ENCODE data around the gene LPP. TPM values are rescaled to one million over a fixed set of nuclear protein-coding genes. Genes with fewer than 3 reads are reported as not detected.

The LPP gene
- total and polyA plus RNA-seq, 8 donors: 23.1 to 220 (median 26.7) TPM

DNA sequence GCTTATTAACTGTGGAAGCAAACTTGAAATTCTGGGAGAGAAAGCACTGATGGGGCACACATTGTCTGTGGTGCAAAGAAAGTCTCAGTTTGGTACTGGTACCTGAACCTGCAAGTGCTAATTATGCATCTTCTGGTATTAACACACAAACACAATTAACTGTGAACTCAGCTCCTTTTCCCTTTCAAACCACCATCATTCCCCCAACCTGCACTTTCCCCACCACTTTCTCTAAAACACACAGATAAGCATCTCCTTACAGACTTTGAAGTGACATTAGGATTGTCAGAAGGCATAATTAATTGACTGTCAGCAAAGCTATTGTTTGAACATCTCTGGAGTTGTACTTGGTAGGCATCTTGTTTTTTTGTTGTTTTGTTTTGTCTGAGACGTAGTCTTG lies 565.6 kb downstream of the LPP start:
- DNase-seq (no peak), ATAC-seq (no peak)
- H3K4me3 ChIP-seq: no peak overlapping the region
- no peaks in the 10 kb centered on the region for H3K27me3 ChIP-seq
- intact Hi-C loops (cut with DNase I): no loop called here
- no peaks in the 10 kb centered on the region for H3K9me3 ChIP-seq
- H3K27ac ChIP-seq: no peak overlapping the region
- TF ChIP-seq, protein P1, sequence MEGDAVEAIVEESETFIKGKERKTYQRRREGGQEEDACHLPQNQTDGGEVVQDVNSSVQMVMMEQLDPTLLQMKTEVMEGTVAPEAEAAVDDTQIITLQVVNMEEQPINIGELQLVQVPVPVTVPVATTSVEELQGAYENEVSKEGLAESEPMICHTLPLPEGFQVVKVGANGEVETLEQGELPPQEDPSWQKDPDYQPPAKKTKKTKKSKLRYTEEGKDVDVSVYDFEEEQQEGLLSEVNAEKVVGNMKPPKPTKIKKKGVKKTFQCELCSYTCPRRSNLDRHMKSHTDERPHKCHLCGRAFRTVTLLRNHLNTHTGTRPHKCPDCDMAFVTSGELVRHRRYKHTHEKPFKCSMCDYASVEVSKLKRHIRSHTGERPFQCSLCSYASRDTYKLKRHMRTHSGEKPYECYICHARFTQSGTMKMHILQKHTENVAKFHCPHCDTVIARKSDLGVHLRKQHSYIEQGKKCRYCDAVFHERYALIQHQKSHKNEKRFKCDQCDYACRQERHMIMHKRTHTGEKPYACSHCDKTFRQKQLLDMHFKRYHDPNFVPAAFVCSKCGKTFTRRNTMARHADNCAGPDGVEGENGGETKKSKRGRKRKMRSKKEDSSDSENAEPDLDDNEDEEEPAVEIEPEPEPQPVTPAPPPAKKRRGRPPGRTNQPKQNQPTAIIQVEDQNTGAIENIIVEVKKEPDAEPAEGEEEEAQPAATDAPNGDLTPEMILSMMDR (IDR thresholded peaks at IDR 0.05): no peak
- H3K36me3 ChIP-seq: no peaks in the 10 kb centered on the region
- H3K4me1 ChIP-seq: no peaks in the 10 kb centered on the region

DNA sequence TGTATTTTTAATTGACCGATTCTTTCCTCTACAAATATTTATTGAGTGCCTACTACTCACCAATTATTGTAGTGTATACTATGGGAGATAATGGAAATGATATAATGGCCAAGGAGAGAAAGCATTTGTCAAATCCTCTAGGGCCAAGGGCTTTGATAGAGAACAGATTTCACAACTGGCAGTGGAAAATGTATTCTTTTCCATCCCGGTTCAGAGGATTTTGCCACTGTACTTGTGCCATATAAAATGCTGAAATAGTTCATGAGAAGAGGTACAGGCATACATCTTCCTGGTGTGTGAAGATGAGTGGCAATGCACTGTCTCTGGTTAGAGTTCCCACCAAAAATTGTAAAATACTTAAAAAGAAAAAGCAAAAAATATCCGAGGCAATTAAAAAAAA lies 566.3 kb downstream of the LPP start:
- no peak overlapping the region for H3K27ac ChIP-seq
- DNase-seq (no peak), ATAC-seq (no peak)
- H3K36me3 ChIP-seq: no peaks in the 10 kb centered on the region
- H3K4me3 ChIP-seq: no peak overlapping the region
- H3K27me3 ChIP-seq: no peaks in the 10 kb centered on the region
- no peaks in the 10 kb centered on the region for H3K9me3 ChIP-seq
- intact Hi-C loops (cut with DNase I): no loop called here
- TF ChIP-seq, protein P1 (IDR thresholded peaks at IDR 0.05): no peak
- no peaks in the 10 kb centered on the region for H3K4me1 ChIP-seq

DNA sequence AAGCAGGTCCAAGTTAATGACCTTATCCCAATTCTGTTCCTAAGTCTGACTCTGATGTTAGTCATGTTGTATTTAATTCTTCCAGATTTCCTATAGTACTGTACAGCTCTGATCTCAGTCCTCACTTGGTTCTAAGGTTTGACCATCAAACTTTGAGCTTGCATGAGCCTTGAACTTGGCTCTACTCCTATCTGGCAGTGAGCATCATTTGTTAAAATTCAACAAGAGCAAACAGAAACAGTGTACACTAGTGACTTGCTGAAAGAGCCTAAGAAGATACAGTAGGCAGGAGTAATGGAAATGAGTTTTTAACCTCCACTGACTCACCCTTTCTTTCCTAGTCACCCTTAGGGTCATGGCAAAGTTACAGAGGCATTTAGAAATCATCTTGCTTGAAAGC lies 566.7 kb downstream of the LPP start:
- no peaks in the 10 kb centered on the region for H3K36me3 ChIP-seq
- DNase-seq (no peak), ATAC-seq (peak; percentile 27)
- H3K9me3 ChIP-seq: no peaks in the 10 kb centered on the region
- intact Hi-C loops (cut with DNase I): no loop called here
- no peak overlapping the region for H3K27ac ChIP-seq
- TF ChIP-seq, protein P1 (IDR thresholded peaks at IDR 0.05): no peak
- H3K27me3 ChIP-seq: no peaks in the 10 kb centered on the region
- H3K4me3 ChIP-seq: no peak overlapping the region
- no peaks in the 10 kb centered on the region for H3K4me1 ChIP-seq

DNA sequence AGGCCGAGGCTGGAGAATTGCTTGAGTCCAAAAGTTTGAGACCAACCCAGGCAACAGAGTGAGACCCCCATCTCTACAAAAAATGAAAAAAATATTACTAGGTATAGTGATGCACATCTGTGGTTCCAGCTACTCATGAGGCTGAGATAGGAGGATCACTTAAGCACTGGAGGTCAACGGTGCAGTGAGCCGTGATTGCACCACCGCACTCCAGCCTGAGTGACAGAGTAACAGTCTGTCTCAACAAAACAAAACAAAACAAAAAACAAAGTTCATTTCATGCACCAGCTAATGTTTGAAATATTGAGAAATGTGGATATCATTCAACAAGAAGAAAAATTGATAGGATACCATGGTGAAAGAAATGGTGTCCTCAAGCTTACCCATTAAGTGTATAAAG lies 567.4 kb downstream of the LPP start:
- intact Hi-C loops (cut with DNase I): no loop called here
- H3K4me1 ChIP-seq: no peaks in the 10 kb centered on the region
- TF ChIP-seq, protein P1 (IDR thresholded peaks at IDR 0.05): no peak
- no peak overlapping the region for H3K4me3 ChIP-seq
- no peak overlapping the region for H3K27ac ChIP-seq
- no peaks in the 10 kb centered on the region for H3K9me3 ChIP-seq
- H3K27me3 ChIP-seq: no peaks in the 10 kb centered on the region
- H3K36me3 ChIP-seq: no peaks in the 10 kb centered on the region
- ATAC-seq (no peak), DNase-seq (no peak)

DNA sequence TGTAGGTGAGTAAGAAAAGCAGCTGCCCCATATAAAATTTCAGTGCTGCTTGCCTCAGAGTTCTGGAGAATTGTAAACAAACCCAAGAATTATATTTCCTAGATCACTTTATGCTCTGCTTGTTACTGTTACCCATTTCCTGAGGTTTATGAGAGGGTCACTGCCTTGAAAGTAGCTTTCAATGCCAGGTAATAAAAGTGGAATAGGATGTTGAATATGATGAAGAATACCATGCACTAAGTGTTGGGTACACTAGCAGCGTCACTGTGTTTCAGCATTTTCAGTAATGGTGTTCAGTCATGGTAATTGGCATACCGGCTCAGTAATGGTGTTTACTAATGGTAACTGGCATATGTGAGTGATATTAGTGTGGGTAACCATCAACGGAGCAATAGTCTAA lies 568.0 kb downstream of the LPP start:
- no peak for DNase-seq

More for the DNA sequence above, 568.0 kb downstream of the LPP start:
- Histone ChIP-seq H3K9me3 (no peaks in the 10 kb centered on the region), H3K4me1 (no peaks in the 10 kb centered on the region), H3K27me3 (no peaks in the 10 kb centered on the region), H3K4me3 (no peak overlapping the region), H3K36me3 (no peaks in the 10 kb centered on the region), H3K27ac (no peak overlapping the region)
- ATAC-seq: no peak
- intact Hi-C loops (cut with DNase I): no loop called here
- TF ChIP-seq, protein P1 (IDR thresholded peaks at IDR 0.05): no peak

Measured in left lung (tissue), 10 donors.